Cardiac muscle cell (in vitro differentiated cells and primary cell): ENCODE data around the gene IRF5. TPM values are rescaled to one million over a fixed set of nuclear protein-coding genes. Genes with fewer than 3 reads are reported as not detected.

Source experiments
- DNase-seq, 2 donors: peaks; one replicate each; pipeline versions ENCODE4 v3.0.0 to v3.0.0-alpha.2; 2010 to 2017; ENCODE audit warnings: low read depth in 1 of 2, low spot score in 1 of 2
- H3K27ac ChIP-seq: fragments of 200-600 bp; sonication (generic); 2 replicates; pipeline ENCODE4 v1.5.1; 2016
- H3K27me3 ChIP-seq: fragments of 200-600 bp; sonication (generic); 2 replicates; pipeline ENCODE4 v1.6.0; 2016; ENCODE audit warnings: control low read depth
- H3K36me3 ChIP-seq: fragments of 200-600 bp; sonication (generic); 2 replicates; pipeline ENCODE4 v1.5.1; 2016; ENCODE audit warnings: control low read depth
- H3K4me1 ChIP-seq: fragments of 200-600 bp; sonication (generic); 2 replicates; pipeline ENCODE4 v1.8.1; 2017; ENCODE audit warnings: low read depth, mild to moderate bottlenecking, mixed run types
- H3K4me3 ChIP-seq: fragments of 200-600 bp; sonication (generic); 2 replicates; pipeline ENCODE4 v1.5.1; 2016; ENCODE audit warnings: mild to moderate bottlenecking
- H3K9me3 ChIP-seq: fragments of 200-600 bp; sonication (generic); 2 replicates; pipeline ENCODE4 v1.5.1; 2017; ENCODE audit warnings: low read depth, mild to moderate bottlenecking, control low read depth
- CTCF ChIP-seq: IDR thresholded peaks from 2 replicates; pipeline ENCODE4 v1.5.1; 2012; ENCODE audit warnings: low read depth, mild to moderate bottlenecking, low read length
- polyA plus RNA-seq: library from polyadenylated mRNA; unstranded; fragments of >200 nt; fragmentation: Nextera tagmentation; extraction: Ambion mirVana; gene quantifications from 2 replicates; pipeline ENCODE4 v1.2.1, GENCODE V29; 2016
- total RNA-seq: library from RNA; depleted of rRNA; stranded (reverse); fragments of >200 nt; gene quantifications from 2 replicates; pipeline ENCODE4 v1.2.3, GENCODE V29; 2016

Gene IRF5
- total and polyA plus RNA-seq, 2 experiments from 2014 or later, result not detected

GRCh38 chr7:128955981-128956380 lies 18.3 kb downstream of the IRF5 start:
- Histone ChIP-seq H3K36me3 (peaks cover 46% of the 10 kb centered on the region), H3K9me3 (no peaks in the 10 kb centered on the region), H3K4me3 (no peak overlapping the region), H3K4me1 (no peaks in the 10 kb centered on the region), H3K27ac (no peak overlapping the region), H3K27me3 (no peaks in the 10 kb centered on the region)
- TF ChIP-seq CTCF, result no peak
- DNase-seq, result no peak

GRCh38 chr7:128959296-128959695 lies 21.6 kb downstream of the IRF5 start:
- no peak overlapping the region for H3K4me3 ChIP-seq
- no peaks in the 10 kb centered on the region for H3K27me3 ChIP-seq
- TF ChIP-seq CTCF, result no peak
- H3K36me3 ChIP-seq, result peaks cover 46% of the 10 kb centered on the region
- no peaks in the 10 kb centered on the region for H3K4me1 ChIP-seq
- H3K27ac ChIP-seq, result no peak overlapping the region
- H3K9me3 ChIP-seq, result no peaks in the 10 kb centered on the region
- no peak for DNase-seq

GRCh38 chr7:128961030-128961659 lies 23.4 kb downstream of the IRF5 start:
- H3K27ac ChIP-seq, result no peak overlapping the region
- H3K4me1 ChIP-seq, result no peaks in the 10 kb centered on the region
- no peak overlapping the region for H3K4me3 ChIP-seq
- H3K27me3 ChIP-seq, result no peaks in the 10 kb centered on the region
- H3K9me3 ChIP-seq, result no peaks in the 10 kb centered on the region
- no peak for DNase-seq
- no peak for TF ChIP-seq CTCF
- H3K36me3 ChIP-seq, result peaks cover 50% of the 10 kb centered on the region

- no peaks in the 10 kb centered on the region for H3K27me3 ChIP-seq
- DNase-seq, result no peak
- no peak overlapping the region for H3K4me3 ChIP-seq
- no peaks in the 10 kb centered on the region for H3K4me1 ChIP-seq
- H3K36me3 ChIP-seq, result peaks cover 51% of the 10 kb centered on the region
- no peak for TF ChIP-seq CTCF
- H3K27ac ChIP-seq, result no peak overlapping the region
- H3K9me3 ChIP-seq, result no peaks in the 10 kb centered on the region
Measured at GRCh38 chr7:128962899-128963298, 25.2 kb downstream of the IRF5 start.

- Histone ChIP-seq H3K4me3 (no peak overlapping the region), H3K36me3 (peaks cover 50% of the 10 kb centered on the region), H3K9me3 (no peaks in the 10 kb centered on the region), H3K4me1 (no peaks in the 10 kb centered on the region), H3K27ac (no peak overlapping the region), H3K27me3 (no peaks in the 10 kb centered on the region)
- no peak for DNase-seq
- TF ChIP-seq CTCF, result no peak
Measured at GRCh38 chr7:128963327-128963757, 25.6 kb downstream of the IRF5 start.

GRCh38 chr7:128968624-128969023 lies 30.9 kb downstream of the IRF5 start:
- Histone ChIP-seq H3K4me1 (no peaks in the 10 kb centered on the region), H3K27me3 (no peaks in the 10 kb centered on the region), H3K36me3 (peaks cover 71% of the 10 kb centered on the region), H3K27ac (no peak overlapping the region), H3K9me3 (no peaks in the 10 kb centered on the region), H3K4me3 (no peak overlapping the region)
- no peak for TF ChIP-seq CTCF
- no peak for DNase-seq
